LNCaP clone FGC (cell line): ENCODE measurements around the gene PWWP2B.

Experiments
- DNase-seq: peaks from one replicate; pipeline ENCODE4 v3.0.0-alpha.2; 2011; ENCODE audit warnings: low read depth
- H3K4me3 ChIP-seq: 2 replicates; pipeline ENCODE4 v1.5.1; 2011; ENCODE audit warnings: mild to moderate bottlenecking, low read depth, low read length, control low read depth
- CTCF ChIP-seq: IDR thresholded peaks from 2 replicates; pipeline ENCODE4 v1.5.1; 2012; ENCODE audit warnings: mild to moderate bottlenecking; ENCODE audit not compliant: control insufficient read depth, insufficient read depth; ENCODE audit errors: extremely low read depth

The PWWP2B gene

GRCh38 chr10:132454296-132455198, 57.5 kb downstream of the PWWP2B start:
- H3K4me3 ChIP-seq: no peak overlapping the region
- DNase-seq: no peak
- no peak for TF ChIP-seq CTCF

GRCh38 chr10:132455441-132455971, 58.5 kb downstream of the PWWP2B start:
- no peak for DNase-seq
- no peak overlapping the region for H3K4me3 ChIP-seq

GRCh38 chr10:132455986-132456847, 59.2 kb downstream of the PWWP2B start:
- TF ChIP-seq CTCF: no peak
- no peak for DNase-seq
- H3K4me3 ChIP-seq: no peak overlapping the region

More at GRCh38 chr10:132455441-132455971, 58.5 kb downstream of the PWWP2B start:
- no peak for TF ChIP-seq CTCF

- H3K4me3 ChIP-seq: no peak overlapping the region
- DNase-seq: no peak
- TF ChIP-seq CTCF: no peak
Observed at GRCh38 chr10:132456881-132457280, 59.9 kb downstream of the PWWP2B start.

- peak; percentile 16; the same call in 1 of the 2 replicates for TF ChIP-seq CTCF
- H3K4me3 ChIP-seq: no peak overlapping the region
- no peak for DNase-seq
Observed at GRCh38 chr10:132457328-132458070, 60.5 kb downstream of the PWWP2B start.

GRCh38 chr10:132458071-132458585, 61.1 kb downstream of the PWWP2B start:
- no peak for DNase-seq
- no peak for TF ChIP-seq CTCF
- H3K4me3 ChIP-seq: no peak overlapping the region
